22Rv1 (cell line): Measurements from ENCODE around the gene SNAP23.

Experiments
- ZFX ChIP-seq: fragments of 450-650 bp; IDR thresholded peaks from 2 replicates; pipeline ENCODE4 v1.6.1; 2017; ENCODE audit warnings: antibody characterized with exemption, borderline replicate concordance
- TF ChIP-seq, protein P1 (sequence below): fragments of 450-650 bp; IDR thresholded peaks from 2 replicates; pipeline ENCODE4 v1.5.1; 2017; ENCODE audit warnings: mild to moderate bottlenecking

DNA sequence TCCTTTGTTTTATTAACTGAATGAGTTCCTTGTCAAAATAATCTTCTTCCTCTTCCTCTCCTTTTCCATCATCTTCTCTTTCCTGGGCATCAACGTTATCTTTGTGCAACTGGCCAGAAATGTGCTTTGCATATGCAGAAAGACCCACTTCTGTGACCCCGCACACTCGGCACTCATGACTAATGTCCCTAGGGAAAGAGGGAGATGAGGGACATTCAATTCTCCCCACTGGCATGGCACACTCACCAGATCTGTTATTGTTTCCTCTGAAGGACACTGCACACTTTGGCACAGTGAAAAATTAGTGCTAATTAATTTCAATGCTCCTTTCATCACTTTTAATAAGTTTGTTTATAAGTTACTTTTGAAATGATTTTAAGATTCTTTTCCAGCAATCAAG is 38.5 kb upstream of the SNAP23 start:
- TF ChIP-seq, protein P1, sequence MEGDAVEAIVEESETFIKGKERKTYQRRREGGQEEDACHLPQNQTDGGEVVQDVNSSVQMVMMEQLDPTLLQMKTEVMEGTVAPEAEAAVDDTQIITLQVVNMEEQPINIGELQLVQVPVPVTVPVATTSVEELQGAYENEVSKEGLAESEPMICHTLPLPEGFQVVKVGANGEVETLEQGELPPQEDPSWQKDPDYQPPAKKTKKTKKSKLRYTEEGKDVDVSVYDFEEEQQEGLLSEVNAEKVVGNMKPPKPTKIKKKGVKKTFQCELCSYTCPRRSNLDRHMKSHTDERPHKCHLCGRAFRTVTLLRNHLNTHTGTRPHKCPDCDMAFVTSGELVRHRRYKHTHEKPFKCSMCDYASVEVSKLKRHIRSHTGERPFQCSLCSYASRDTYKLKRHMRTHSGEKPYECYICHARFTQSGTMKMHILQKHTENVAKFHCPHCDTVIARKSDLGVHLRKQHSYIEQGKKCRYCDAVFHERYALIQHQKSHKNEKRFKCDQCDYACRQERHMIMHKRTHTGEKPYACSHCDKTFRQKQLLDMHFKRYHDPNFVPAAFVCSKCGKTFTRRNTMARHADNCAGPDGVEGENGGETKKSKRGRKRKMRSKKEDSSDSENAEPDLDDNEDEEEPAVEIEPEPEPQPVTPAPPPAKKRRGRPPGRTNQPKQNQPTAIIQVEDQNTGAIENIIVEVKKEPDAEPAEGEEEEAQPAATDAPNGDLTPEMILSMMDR, result no peak
- TF ChIP-seq ZFX, result no peak
